ENCODE measurements around the gene AMPH. TPM values are rescaled to one million over a fixed set of nuclear protein-coding genes. Genes with fewer than 3 reads are reported as not detected.
"Not testable (repeated sequence)": the region's sequence is repeated elsewhere in the genome, so short reads cannot be mapped to it uniquely, and the experiment has no call there.

AMPH gene
- polyA plus RNA-seq, 3 donors: 1.2 to 7.3 (median 2.9) TPM

DNA sequence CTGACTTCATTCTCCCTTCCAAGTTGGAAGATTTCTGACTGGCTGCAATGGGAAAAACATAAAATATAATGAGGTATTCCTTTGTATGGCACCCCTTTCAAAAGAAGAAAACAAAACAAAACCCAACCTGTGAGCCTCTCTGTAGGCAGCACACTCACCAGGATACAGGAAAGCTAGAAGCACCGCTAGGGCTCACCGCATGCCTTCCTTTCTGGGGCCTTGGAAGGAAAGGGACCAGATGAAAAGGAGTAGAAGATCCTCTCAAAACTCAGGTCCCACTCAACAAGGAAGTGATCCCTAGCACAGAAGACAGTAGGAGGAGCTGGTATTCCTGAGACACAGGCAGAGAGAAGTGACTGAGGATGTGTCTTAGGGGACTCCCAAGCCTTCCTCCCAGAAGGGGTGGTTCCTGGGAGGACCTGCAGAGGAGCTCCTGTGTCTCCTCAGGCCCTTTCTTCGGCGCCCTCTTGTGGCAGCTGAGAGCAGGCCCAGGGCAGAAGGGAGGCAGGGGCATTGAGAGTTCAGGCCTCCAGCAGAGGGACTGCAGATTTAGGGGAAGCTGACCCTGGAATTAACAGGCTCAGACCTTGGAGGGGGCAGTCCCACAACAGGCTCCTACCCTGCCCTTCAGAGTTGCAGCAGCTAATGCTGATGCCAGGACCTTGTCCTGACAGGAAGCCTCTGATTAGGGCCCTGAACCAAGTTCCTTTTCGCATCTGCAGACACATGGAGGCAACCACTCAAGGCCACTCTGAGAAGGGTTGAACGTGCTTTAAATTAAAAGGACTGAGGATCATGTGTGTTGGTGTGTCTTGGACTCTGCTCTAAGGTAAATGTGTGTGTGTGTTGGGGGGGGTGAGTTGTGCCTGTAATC, 285.6 kb downstream of the AMPH start:
- H3K27ac ChIP-seq (ENCODE audit: low read depth, low read length): not testable (repeated sequence)
- 46 to 56% (median 55%) methylated on average over 5 to 6 of the region's 6 CpGs for WGBS, 3 donors

DNA sequence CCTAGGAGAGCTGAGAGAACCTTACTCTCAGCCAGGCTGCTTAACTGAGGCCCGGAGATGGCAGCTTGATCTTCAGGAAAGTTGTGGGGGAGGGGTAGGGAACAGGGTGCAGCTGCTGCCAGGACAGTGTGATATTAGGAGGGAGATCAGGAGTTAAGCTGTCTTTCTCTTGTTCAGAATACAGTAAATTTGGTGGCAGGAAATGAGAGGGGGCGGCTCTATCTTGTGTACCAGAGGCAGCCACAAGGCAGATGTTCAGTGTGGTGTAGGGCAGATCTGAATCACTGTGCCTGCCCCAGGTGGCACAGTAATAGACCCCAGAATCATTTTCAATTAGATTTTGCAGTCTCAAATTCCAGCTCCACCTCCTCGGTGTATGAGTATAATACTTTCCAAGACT, 286.4 kb downstream of the AMPH start:
- 55 to 74% (median 71%) methylated on average over 3 of the region's 3 CpGs for WGBS, 3 donors
- H3K27ac ChIP-seq (ENCODE audit: low read depth, low read length): not testable (repeated sequence)

DNA sequence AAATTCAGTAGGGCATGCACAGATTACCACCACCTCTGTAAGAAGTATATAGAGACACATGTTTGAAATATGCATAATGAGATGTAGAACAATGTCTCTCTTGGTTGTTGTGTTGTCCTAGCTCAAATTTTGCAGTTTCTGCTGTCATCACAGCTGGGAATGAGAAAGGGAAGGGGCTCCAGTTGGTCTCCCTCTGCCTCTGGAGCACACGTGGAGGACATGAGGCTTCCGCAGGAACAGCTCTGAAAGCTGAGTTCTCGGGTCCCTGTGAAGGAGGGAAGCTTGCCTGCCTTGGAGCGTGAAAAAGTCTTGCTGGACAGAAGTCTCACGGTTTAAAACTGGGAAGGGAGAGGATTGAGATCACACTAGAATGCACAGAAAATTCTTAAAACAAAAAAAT, 289.0 kb downstream of the AMPH start:
- not testable (repeated sequence) for H3K27ac ChIP-seq (ENCODE audit: low read depth, low read length)
- WGBS, 3 donors: 60 to 72% (median 69%) methylated on average over 5 of the region's 5 CpGs

DNA sequence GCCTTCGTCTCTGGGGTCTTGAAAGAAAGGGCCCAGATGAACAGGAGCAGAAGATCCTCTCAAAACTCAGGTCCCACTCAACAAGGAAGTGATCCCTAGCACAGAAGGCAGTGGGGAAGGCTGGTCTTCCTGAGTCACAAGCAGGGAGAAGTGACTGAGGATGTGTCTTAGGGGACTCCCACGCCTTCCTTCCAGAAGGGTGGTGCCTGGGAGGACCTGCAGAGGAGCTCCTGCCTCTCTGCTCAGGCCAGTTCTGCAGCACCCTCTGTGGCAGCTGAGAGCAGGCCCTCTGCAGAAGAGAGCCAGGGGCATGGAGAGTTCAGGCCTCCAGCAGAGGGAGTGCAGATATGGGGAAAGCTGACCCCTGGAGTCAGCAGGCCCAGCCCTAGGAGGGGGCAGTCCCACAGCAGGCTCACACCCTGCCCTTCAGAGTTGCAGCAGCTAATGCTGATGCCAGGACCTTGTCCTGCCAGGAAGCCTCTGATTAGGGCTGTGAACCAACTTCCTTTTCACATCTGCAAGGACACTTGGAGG, 289.9 kb downstream of the AMPH start:
- 53 to 58% (median 55%) methylated on average over 2 of the region's 2 CpGs for WGBS, 3 donors
- H3K27ac ChIP-seq (ENCODE audit: low read depth, low read length): not testable (repeated sequence)

DNA sequence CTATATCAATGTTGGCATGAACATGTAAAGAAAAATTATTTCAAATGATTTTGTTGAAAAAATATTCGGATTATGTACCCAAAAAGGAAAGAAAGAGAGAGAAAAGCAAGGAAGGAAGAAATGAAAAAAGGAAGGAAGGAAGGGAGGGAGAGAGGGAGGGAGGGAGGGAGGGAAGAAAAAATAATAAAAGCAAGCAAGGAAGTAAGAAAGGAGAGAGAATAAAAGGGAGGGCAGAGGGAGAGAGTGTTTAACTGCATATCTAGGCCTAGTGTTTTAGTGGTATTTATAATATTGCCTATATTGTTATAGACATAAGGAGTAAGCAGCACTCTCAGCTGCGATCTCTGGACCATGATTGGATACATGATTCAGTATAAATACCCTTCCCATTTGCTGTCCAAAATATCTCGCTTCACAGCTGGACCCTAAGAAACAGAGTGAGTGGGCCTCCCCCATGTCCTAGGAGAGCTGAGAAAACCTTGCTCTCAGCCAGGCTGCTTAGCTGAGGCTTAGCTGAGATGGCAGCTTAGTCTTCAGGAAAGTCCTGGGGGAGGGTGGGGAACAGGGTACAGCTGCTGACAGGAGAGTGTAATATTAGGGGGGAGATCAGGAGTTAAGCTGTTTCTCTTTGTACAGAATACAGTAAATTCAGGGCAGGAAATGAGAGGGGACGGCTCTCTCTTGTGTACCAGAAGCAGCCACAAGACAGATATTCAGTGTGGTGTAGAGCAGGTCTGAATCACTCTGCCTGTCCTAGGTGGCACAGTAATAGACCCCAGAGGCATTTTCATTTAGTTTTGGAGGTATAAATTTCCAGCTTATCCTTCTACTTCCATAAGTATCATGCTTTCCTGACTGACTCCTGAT, 291.0 kb downstream of the AMPH start:
- 67 to 87% (median 74%) methylated on average over 4 of the region's 4 CpGs for WGBS, 3 donors
- H3K27ac ChIP-seq (ENCODE audit: low read depth, low read length): no peak overlapping the region

DNA sequence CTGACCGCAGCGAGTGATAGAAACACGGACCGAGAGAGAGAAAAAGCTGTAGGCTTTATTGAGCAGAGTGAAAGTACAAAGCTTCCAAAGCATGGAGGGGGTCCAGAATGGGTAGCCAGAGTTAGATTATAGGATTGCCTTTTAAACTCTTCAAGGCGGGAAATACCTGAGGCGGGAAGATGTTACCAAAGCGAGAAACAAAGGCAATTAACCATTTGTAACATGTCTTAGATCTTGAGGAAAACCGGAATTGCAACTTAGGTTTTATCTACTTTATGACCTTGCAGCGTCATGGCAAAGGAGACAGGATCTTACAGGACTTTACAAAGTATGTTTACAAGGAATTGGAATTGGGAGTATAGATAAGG, 295.0 kb downstream of the AMPH start:
- WGBS, 3 donors: 66 to 82% (median 79%) methylated on average over 9 of the region's 9 CpGs
- not testable (repeated sequence) for H3K27ac ChIP-seq (ENCODE audit: low read depth, low read length)

DNA sequence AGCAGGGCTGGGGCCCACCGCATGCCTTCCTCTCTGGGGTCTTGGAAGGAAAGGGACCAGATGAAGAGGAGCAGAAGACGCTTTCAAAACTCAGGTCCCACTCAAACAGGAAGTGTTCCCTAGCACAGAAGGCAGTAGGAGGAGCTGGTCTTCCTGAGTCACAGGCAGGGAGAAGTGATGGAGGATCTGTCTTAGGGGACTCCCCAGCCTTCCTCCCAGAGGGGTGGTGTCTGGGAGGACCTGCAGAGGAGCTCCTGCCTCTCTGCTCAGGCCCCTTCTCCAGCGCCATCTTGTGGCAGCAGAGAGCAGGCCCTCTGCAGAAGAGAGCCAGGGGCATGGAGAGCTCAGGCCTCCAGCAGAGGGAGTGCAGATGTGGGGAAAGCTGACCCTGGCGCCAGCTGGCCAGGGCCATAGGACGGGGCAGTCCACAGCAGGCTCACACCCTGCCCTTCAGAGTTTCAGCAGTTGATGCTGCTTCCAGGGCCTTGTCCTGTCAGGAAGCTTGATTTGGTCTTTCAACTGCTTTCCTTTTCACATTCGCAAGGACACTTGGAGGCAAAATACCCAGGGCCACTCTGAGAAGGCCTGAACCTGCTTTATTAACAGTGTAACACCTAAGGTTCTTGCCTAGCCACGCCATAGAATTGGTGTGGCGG, 295.6 kb downstream of the AMPH start:
- WGBS, 3 donors: 49 to 52% (median 51%) methylated on average over 8 of the region's 8 CpGs
- H3K27ac ChIP-seq (ENCODE audit: low read depth, low read length): no peak overlapping the region

DNA sequence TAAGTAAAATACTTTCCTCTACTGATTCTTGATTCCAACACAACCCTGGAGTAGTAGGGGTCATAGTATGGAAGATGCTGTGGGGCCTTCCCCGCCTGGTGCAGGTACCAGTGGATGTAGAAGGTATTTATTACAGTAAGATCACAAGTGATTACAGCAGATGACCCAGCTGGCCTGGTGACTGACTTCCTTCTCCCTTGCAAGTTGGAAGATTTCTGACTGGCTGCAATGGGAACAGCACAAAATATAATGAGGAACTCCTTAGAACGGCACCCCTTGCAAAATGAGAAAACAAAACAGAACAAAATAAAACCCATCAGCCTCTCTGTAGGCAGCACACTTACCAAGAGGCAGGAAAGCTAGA, 296.1 kb downstream of the AMPH start:
- 42 to 83% (median 52%) methylated on average over 2 of the region's 2 CpGs for WGBS, 3 donors
- H3K27ac ChIP-seq (ENCODE audit: low read depth, low read length): no peak overlapping the region

DNA sequence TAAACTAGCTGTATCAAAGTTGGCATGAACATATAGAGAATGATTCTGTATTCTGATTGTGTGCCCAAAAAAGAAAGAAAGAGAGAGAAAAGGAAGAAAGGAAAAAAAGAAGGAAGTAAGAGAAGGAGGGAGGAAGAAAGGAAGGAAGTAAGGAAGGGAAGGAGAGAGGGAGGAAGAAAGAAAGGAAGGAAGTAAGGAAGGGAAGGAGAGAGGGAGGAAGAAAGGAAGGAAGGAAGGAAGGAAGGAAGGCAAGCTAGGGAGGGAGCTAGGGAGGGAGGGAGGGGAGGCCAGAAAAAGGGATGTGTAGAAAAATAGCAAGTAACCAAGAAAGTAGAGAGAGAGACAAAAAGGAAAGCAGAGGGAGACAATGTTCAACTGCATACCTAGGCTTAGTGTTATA, 297.0 kb downstream of the AMPH start:
- H3K27ac ChIP-seq (ENCODE audit: low read depth, low read length): no peak overlapping the region
